ENCODE results near the gene LTBP2. TPM values are rescaled to one million over a fixed set of nuclear protein-coding genes. Genes with fewer than 3 reads are reported as not detected.
A peak's percentile ranks its signal among the peaks of the same experiment; 100 is the strongest.

Gene LTBP2
- total RNA-seq, 1 experiment from 2014 or later = 124 TPM

DNA sequence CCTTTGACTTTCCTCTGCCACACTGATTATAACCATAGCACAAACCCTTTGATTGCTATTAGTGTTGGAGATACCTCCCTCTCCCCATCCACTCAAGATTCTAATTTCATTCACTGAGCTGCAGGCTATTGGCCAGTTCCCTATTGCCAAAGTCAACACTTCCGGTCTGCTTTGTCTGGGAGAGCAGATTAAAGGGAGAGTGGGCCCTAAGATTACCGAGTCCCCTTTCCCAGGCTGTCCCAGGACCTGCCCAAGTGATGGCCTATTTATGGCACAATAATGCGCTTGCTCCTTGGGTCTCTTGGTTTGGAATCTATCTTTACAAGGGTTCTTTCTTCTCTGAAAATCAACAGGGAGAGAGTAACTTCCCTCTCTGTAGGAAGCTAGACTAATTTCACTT, 42.9 kb upstream of the LTBP2 start:
- Histone ChIP-seq H4K20me1 (ENCODE audit: insufficient read depth) (no peaks in the 10 kb centered on the region), H3K36me3 (ENCODE audit: low read depth) (peaks cover 16% of the 10 kb centered on the region), H3K9me2 (ENCODE audit: insufficient read depth) (no peaks in the 10 kb centered on the region), H3K4me2 (peak overlapping the region; percentile 47), H2AFZ (no peak overlapping the region), H3K4me1 (replicated peaks; ENCODE audit: insufficient read depth) (peaks cover 68% of the 10 kb centered on the region), H3K79me2 (ENCODE audit: low read depth) (no peaks in the 10 kb centered on the region), H3F3A (ENCODE audit: insufficient read depth, low read depth) (peaks cover 41% of the 10 kb centered on the region), H3K27me3 (ENCODE audit: insufficient read depth, low read depth) (no peaks in the 10 kb centered on the region), H3K4me3 (no peak overlapping the region), H3K9me3 (ENCODE audit: insufficient read depth, low read depth) (no peaks in the 10 kb centered on the region), H3K27ac (peak overlapping the region; percentile 78)
- TF ChIP-seq EZH2 (IDR thresholded peaks at IDR 0.05; ENCODE audit: low read depth) = no peak
- TF ChIP-seq, protein P1, sequence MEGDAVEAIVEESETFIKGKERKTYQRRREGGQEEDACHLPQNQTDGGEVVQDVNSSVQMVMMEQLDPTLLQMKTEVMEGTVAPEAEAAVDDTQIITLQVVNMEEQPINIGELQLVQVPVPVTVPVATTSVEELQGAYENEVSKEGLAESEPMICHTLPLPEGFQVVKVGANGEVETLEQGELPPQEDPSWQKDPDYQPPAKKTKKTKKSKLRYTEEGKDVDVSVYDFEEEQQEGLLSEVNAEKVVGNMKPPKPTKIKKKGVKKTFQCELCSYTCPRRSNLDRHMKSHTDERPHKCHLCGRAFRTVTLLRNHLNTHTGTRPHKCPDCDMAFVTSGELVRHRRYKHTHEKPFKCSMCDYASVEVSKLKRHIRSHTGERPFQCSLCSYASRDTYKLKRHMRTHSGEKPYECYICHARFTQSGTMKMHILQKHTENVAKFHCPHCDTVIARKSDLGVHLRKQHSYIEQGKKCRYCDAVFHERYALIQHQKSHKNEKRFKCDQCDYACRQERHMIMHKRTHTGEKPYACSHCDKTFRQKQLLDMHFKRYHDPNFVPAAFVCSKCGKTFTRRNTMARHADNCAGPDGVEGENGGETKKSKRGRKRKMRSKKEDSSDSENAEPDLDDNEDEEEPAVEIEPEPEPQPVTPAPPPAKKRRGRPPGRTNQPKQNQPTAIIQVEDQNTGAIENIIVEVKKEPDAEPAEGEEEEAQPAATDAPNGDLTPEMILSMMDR (conservative IDR thresholded peaks at IDR 0.05) = no peak
- CTCF ChIA-PET = no interaction called here
- POLR2A ChIA-PET (ENCODE audit: unreplicated experiment) = interaction anchor here (0.5 to 1.1 kb wide), 3 partner anchors 19 to 65 kb away, joined by 3 to 8 read pairs (median 3); no protein-coding TSS in a partner anchor
- no peak for DNase-seq
- intact Hi-C loops (cut with micrococcal nuclease; ENCODE audit: unreplicated experiment) = loop anchor here (5.0 kb wide), 1 partner anchor 83 kb away; no protein-coding TSS in a partner anchor
- no TSS peak for BruUV-seq (replicated peaks)

DNA sequence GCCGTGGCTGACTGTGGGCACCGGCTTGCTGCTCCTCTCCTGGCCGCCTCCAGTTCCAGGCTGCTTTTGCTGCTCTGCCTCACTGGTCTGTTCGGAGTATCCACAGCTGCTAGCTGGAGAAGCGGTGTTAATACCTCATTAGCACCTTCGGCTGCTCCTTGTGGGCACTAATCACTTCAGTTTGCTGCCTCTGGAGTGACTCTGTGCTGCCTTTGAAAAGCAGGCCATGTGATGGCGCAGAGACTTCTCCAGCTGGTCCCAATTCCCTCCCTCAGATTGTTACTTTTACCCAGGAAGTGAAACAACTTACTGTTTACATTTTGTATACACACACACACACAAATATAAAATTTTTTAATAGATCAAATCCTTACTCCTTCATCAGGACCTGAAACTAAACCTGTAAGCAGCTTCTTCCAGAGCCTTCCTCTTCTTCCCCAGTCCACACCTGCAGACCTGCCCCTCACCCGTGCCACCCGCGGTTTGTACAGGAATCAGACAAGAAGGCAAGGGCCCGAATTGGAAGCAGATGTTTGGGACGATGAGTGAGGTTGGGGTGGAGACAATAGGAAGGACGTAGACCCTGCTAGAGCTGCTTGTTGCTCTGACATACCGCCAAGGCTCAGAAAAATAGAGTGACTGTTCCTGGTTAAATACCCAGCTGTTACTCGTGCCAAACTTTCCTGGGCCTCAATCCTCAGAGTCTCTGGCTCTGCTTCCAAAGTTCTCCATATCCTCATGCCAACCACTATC, 41.5 kb upstream of the LTBP2 start:
- no peak overlapping the region for H3K27ac ChIP-seq
- no peaks in the 10 kb centered on the region for H3K9me3 ChIP-seq (ENCODE audit: insufficient read depth, low read depth)
- TF ChIP-seq, protein P1 (conservative IDR thresholded peaks at IDR 0.05) = no peak
- no peak for TF ChIP-seq EZH2 (IDR thresholded peaks at IDR 0.05; ENCODE audit: low read depth)
- no peaks in the 10 kb centered on the region for H3K79me2 ChIP-seq (ENCODE audit: low read depth)
- CTCF ChIA-PET = no interaction called here
- H3K4me3 ChIP-seq = no peak overlapping the region
- H3K27me3 ChIP-seq (ENCODE audit: insufficient read depth, low read depth) = no peaks in the 10 kb centered on the region
- no peaks in the 10 kb centered on the region for H4K20me1 ChIP-seq (ENCODE audit: insufficient read depth)
- H2AFZ ChIP-seq = no peak overlapping the region
- BruUV-seq (replicated peaks) = no TSS peak
- H3K9me2 ChIP-seq (ENCODE audit: insufficient read depth) = no peaks in the 10 kb centered on the region
- H3K4me2 ChIP-seq = no peak overlapping the region
- intact Hi-C loops (cut with micrococcal nuclease; ENCODE audit: unreplicated experiment) = no loop called here
- 0 out of 2 replicates have a peak, but pooled peaks cover 5% of the 10 kb centered on the region for H3K36me3 ChIP-seq (ENCODE audit: low read depth)
- peaks cover 44% of the 10 kb centered on the region for H3F3A ChIP-seq (ENCODE audit: insufficient read depth, low read depth)
- H3K4me1 ChIP-seq (replicated peaks; ENCODE audit: insufficient read depth) = peaks cover 68% of the 10 kb centered on the region
- DNase-seq = no peak
- POLR2A ChIA-PET (ENCODE audit: unreplicated experiment) = no interaction called here

DNA sequence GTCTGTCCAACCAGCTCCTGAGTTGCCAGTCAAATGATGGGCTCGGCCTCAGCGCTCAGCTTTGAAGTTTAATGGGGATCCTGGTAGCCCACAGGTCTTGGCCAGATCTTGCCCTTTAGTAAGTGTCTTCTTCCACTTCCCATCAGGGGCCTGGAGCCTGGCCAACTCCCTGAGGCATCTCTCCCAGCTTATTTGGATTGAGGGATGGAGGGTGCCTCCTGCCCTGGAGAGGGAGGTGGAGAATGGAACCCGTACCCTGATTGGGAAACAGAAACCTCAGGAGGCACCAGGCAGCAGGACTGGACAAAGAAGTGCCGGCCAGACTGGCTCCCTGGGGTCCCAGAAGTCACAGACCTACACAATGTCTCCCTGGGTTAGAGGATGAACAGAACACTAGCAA, 40.5 kb upstream of the LTBP2 start:
- CTCF ChIA-PET = interaction anchor here (1.0 kb wide), 1 partner anchor 33 kb away, joined by 3 read pairs; no protein-coding TSS in a partner anchor
- Histone ChIP-seq H2AFZ (no peak overlapping the region), H3K9me3 (ENCODE audit: insufficient read depth, low read depth) (no peaks in the 10 kb centered on the region), H3F3A (ENCODE audit: insufficient read depth, low read depth) (peaks cover 44% of the 10 kb centered on the region), H3K27me3 (ENCODE audit: insufficient read depth, low read depth) (no peaks in the 10 kb centered on the region), H3K27ac (no peak overlapping the region), H4K20me1 (ENCODE audit: insufficient read depth) (no peaks in the 10 kb centered on the region), H3K79me2 (ENCODE audit: low read depth) (no peaks in the 10 kb centered on the region), H3K9me2 (ENCODE audit: insufficient read depth) (no peaks in the 10 kb centered on the region), H3K4me1 (replicated peaks; ENCODE audit: insufficient read depth) (peaks cover 74% of the 10 kb centered on the region), H3K4me3 (no peak overlapping the region), H3K4me2 (no peak overlapping the region), H3K36me3 (ENCODE audit: low read depth) (0 out of 2 replicates have a peak, but pooled peaks cover 5% of the 10 kb centered on the region)
- DNase-seq = peak in 1 of 2 experiments; percentile 37
- intact Hi-C loops (cut with micrococcal nuclease; ENCODE audit: unreplicated experiment) = no loop called here
- TF ChIP-seq, protein P1 (conservative IDR thresholded peaks at IDR 0.05) = no peak
- TF ChIP-seq EZH2 (IDR thresholded peaks at IDR 0.05; ENCODE audit: low read depth) = no peak
- POLR2A ChIA-PET (ENCODE audit: unreplicated experiment) = no interaction called here
- BruUV-seq (replicated peaks) = no TSS peak

Data from PC-9 (cell line).